HEK293 (cell line): Measurements from ENCODE around the gene CDCP2.

ENCODE experiments used
- CTCF ChIA-PET: fragments of 350-600 bp; formaldehyde crosslinking; extraction: SDS; loops from one replicate; lab custom pipeline; 2021; ENCODE audit warnings: antibody characterized with exemption; lab: Yijun Ruan, JAX
- POLR2A ChIA-PET: fragments of 300-600 bp; formaldehyde crosslinking; extraction: SDS; loops from one replicate; lab custom pipeline; 2020; ENCODE audit warnings: antibody characterized with exemption, inconsistent platforms; lab: Yijun Ruan, JAX
- H3K27ac ChIP-seq: fragments of 200-500 bp; sonication (Bioruptor generic); 2 replicates; pipeline ENCODE4 v1.5.1; 2014; ENCODE audit warnings: low read depth, low read length, control low read depth, inconsistent platforms; ENCODE audit errors: extremely low read depth
- H3K36me3 ChIP-seq, 2 experiments: fragments of 200-500 bp in 1 of 2; sonication (Bioruptor generic) in 1 of 2; 1 replicate in 1 of 2; 2 replicates in 1 of 2; pipeline ENCODE4 v1.5.1; 2014 to 2017; ENCODE audit warnings: inconsistent platforms in 2 of 2, low read length in 2 of 2; ENCODE audit not compliant: control insufficient read depth in 2 of 2, insufficient read depth in 1 of 2
- H3K4me1 ChIP-seq: fragments of 200-500 bp; sonication (Bioruptor generic); 2 replicates; pipeline ENCODE4 v1.5.1; 2014; ENCODE audit warnings: mild to moderate bottlenecking, low read length, inconsistent platforms; ENCODE audit not compliant: control insufficient read depth, insufficient read depth
- H3K4me3 ChIP-seq: 2 replicates; pipeline ENCODE4 v1.5.1; 2011; ENCODE audit warnings: low read depth, mild to moderate bottlenecking, control low read depth, low read length, moderate library complexity
- H3K9me3 ChIP-seq: fragments of 200-500 bp; sonication (Bioruptor generic); 2 replicates; pipeline ENCODE4 v1.5.1; 2014; ENCODE audit warnings: low read depth, low read length, inconsistent platforms; ENCODE audit not compliant: control insufficient read depth, insufficient read depth
- EGR2 ChIP-seq: fragments of 450-650 bp; formaldehyde crosslinking; IDR thresholded peaks from 2 replicates; pipeline ENCODE4 v1.5.1; 2016; ENCODE audit warnings: low read depth, missing biosample characterization, missing genetic modification characterization
- FEZF1 ChIP-seq: fragments of 450-650 bp; formaldehyde crosslinking; IDR thresholded peaks from 2 replicates; pipeline ENCODE4 v1.5.1; 2016; ENCODE audit warnings: missing biosample characterization, missing genetic modification characterization
- GLIS1 ChIP-seq: fragments of 450-650 bp; formaldehyde crosslinking; IDR thresholded peaks from 2 replicates; pipeline ENCODE4 v1.5.1; 2016; ENCODE audit warnings: missing biosample characterization, missing genetic modification characterization
- TRIM28 ChIP-seq: IDR thresholded peaks from 2 replicates; pipeline ENCODE4 v1.6.1; 2011; ENCODE audit warnings: low read length, control low read depth, borderline replicate concordance
- ZBTB20 ChIP-seq: fragments of 450-650 bp; formaldehyde crosslinking; IDR thresholded peaks from 2 replicates; pipeline ENCODE4 v1.5.1; 2016; ENCODE audit warnings: missing biosample characterization, missing genetic modification characterization
- ZBTB21 ChIP-seq: fragments of 450-650 bp; formaldehyde crosslinking; IDR thresholded peaks from 2 replicates; pipeline ENCODE4 v1.5.1; 2017; ENCODE audit warnings: missing biosample characterization, missing genetic modification characterization
- ZBTB7A ChIP-seq: fragments of 450-650 bp; formaldehyde crosslinking; IDR thresholded peaks from 2 replicates; pipeline ENCODE4 v1.5.1; 2016; ENCODE audit warnings: low read depth, missing biosample characterization, missing genetic modification characterization
- ZFHX2 ChIP-seq: fragments of 450-650 bp; formaldehyde crosslinking; conservative IDR thresholded peaks from 2 replicates; pipeline ENCODE4 v1.5.1; 2016; ENCODE audit warnings: missing biosample characterization, missing genetic modification characterization
- ZNF175 ChIP-seq: fragments of 450-650 bp; formaldehyde crosslinking; IDR thresholded peaks from 2 replicates; pipeline ENCODE4 v1.5.1; 2016; ENCODE audit warnings: missing biosample characterization, missing genetic modification characterization
- ZNF19 ChIP-seq: fragments of 450-650 bp; formaldehyde crosslinking; IDR thresholded peaks from 2 replicates; pipeline ENCODE4; 2016; ENCODE audit warnings: missing biosample characterization, missing genetic modification characterization, low read depth
- ZNF266 ChIP-seq: fragments of 450-650 bp; formaldehyde crosslinking; IDR thresholded peaks from 2 replicates; pipeline ENCODE4 v1.5.1; 2016; ENCODE audit warnings: missing biosample characterization, missing genetic modification characterization, low read depth
- ZNF341 ChIP-seq: fragments of 450-650 bp; formaldehyde crosslinking; IDR thresholded peaks from 2 replicates; pipeline ENCODE4; 2016; ENCODE audit warnings: low read depth, missing biosample characterization, missing genetic modification characterization
- ZNF391 ChIP-seq: fragments of 450-650 bp; formaldehyde crosslinking; IDR thresholded peaks from 2 replicates; pipeline ENCODE4 v1.5.1; 2016; ENCODE audit warnings: low read depth, missing biosample characterization, missing genetic modification characterization, borderline replicate concordance
- ZNF561 ChIP-seq: fragments of 450-650 bp; IDR thresholded peaks from 2 replicates; pipeline ENCODE4 v1.5.1; 2018; ENCODE audit warnings: missing biosample characterization, missing genetic modification characterization, borderline replicate concordance
- ZNF585B ChIP-seq: fragments of 450-650 bp; formaldehyde crosslinking; IDR thresholded peaks from 2 replicates; pipeline ENCODE4 v1.5.1; 2016; ENCODE audit warnings: missing biosample characterization, missing genetic modification characterization
- ZNF600 ChIP-seq: fragments of 450-650 bp; formaldehyde crosslinking; IDR thresholded peaks from 2 replicates; pipeline ENCODE4 v1.5.1; 2016; ENCODE audit warnings: missing biosample characterization, missing genetic modification characterization
- ZNF610 ChIP-seq: fragments of 450-650 bp; formaldehyde crosslinking; IDR thresholded peaks from 2 replicates; pipeline ENCODE4 v1.5.1; 2016; ENCODE audit warnings: missing biosample characterization, missing genetic modification characterization, borderline replicate concordance
- ZNF658 ChIP-seq: fragments of 450-650 bp; formaldehyde crosslinking; IDR thresholded peaks from 2 replicates; pipeline ENCODE4; 2016; ENCODE audit warnings: missing biosample characterization, missing genetic modification characterization
- ZNF670 ChIP-seq: fragments of 450-650 bp; formaldehyde crosslinking; IDR thresholded peaks from 2 replicates; pipeline ENCODE4 v1.5.1; 2016; ENCODE audit warnings: missing biosample characterization, missing genetic modification characterization, low read depth
- ZNF707 ChIP-seq: fragments of 450-650 bp; formaldehyde crosslinking; IDR thresholded peaks from 2 replicates; pipeline ENCODE4 v1.5.1; 2016; ENCODE audit warnings: missing biosample characterization, missing genetic modification characterization
- ZNF785 ChIP-seq: fragments of 450-650 bp; formaldehyde crosslinking; IDR thresholded peaks from 2 replicates; pipeline ENCODE4 v1.5.1; 2016; ENCODE audit warnings: missing biosample characterization, missing genetic modification characterization
- ZNF792 ChIP-seq: fragments of 450-650 bp; formaldehyde crosslinking; IDR thresholded peaks from 2 replicates; pipeline ENCODE4 v1.5.1; 2016; ENCODE audit warnings: missing biosample characterization, missing genetic modification characterization
- ZNF837 ChIP-seq: fragments of 450-650 bp; formaldehyde crosslinking; IDR thresholded peaks from 2 replicates; pipeline ENCODE4 v1.5.1; 2016; ENCODE audit warnings: missing biosample characterization, missing genetic modification characterization
- TF ChIP-seq, protein P1 (sequence below): fragments of 450-650 bp; formaldehyde crosslinking; IDR thresholded peaks from 2 replicates; pipeline ENCODE4 v1.5.1; 2016; ENCODE audit warnings: missing biosample characterization, missing genetic modification characterization
- TF ChIP-seq, protein P2 (sequence below): fragments of 450-650 bp; formaldehyde crosslinking; IDR thresholded peaks from 2 replicates; pipeline ENCODE4 v1.5.1; 2017; ENCODE audit warnings: missing biosample characterization, missing genetic modification characterization
- TF ChIP-seq, protein P3 (sequence below): fragments of 450-650 bp; formaldehyde crosslinking; IDR thresholded peaks from 2 replicates; pipeline ENCODE4 v1.5.1; 2016; ENCODE audit warnings: missing biosample characterization, missing genetic modification characterization

CDCP2 gene

DNA sequence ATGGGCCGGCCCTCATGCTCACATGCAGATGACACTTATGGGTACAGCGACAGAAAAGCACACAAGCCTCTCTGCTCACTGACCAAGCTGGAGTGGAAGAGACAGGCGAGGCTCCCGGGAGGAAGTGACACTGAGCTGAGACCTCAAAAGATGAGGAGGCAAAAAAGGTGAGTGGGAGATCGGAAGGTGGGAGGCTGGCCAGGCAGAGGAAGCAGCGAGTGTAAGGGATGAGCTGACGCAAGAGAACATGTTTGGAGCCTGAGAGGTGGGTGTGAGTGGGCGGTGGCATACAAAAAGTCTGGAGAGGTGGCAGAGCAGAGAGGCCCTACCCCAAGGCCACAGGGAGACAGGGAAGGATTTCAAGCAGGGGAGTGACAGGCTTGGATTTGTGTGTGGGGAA is 18.2 kb upstream of the CDCP2 start:
- Histone ChIP-seq H3K4me3 (no peak overlapping the region), H3K9me3 (no peaks in the 10 kb centered on the region), H3K27ac (no peak overlapping the region), H3K36me3 (peaks cover 0 to 18% of the 10 kb centered on the region in 2 experiments; a peak in 1 of 3 replicates), H3K4me1 (no peaks in the 10 kb centered on the region)
- ChIA-PET CTCF (interaction anchor here (4.2 kb wide), 1 partner anchor 10 kb away, joined by 20 read pairs; no protein-coding TSS in a partner anchor), POLR2A (interaction anchor here (0.5 kb wide), 1 partner anchor 355 kb away, joined by 5 read pairs; no protein-coding TSS in a partner anchor)
- TF ChIP-seq ZNF391: no peak
- no peak for TF ChIP-seq ZNF175 (tag by site-specific recombination)
- TF ChIP-seq ZNF341: no peak
- TF ChIP-seq ZNF585B (tag by site-specific recombination): no peak
- peak; percentile 100 for TF ChIP-seq ZFHX2
- no peak for TF ChIP-seq ZNF658 (tag by site-specific recombination)
- no peak for TF ChIP-seq GLIS1 (tag by site-specific recombination)
- no peak for TF ChIP-seq ZNF707 (tag by site-specific recombination)
- no peak for TF ChIP-seq ZNF19 (tag by site-specific recombination)
- TF ChIP-seq ZNF837 (tag by site-specific recombination): no peak
- no peak for TF ChIP-seq ZBTB21 (tag by site-specific recombination)
- no peak for TF ChIP-seq ZNF670 (tag by site-specific recombination)
- TF ChIP-seq ZNF600 (tag by site-specific recombination): peak; percentile 20; the same call in 1 of the 2 replicates
- TF ChIP-seq FEZF1: no peak
- no peak for TF ChIP-seq ZNF792 (tag by site-specific recombination)
- peak; percentile 100 for TF ChIP-seq EGR2 (tag by site-specific recombination)
- TF ChIP-seq, protein P1, sequence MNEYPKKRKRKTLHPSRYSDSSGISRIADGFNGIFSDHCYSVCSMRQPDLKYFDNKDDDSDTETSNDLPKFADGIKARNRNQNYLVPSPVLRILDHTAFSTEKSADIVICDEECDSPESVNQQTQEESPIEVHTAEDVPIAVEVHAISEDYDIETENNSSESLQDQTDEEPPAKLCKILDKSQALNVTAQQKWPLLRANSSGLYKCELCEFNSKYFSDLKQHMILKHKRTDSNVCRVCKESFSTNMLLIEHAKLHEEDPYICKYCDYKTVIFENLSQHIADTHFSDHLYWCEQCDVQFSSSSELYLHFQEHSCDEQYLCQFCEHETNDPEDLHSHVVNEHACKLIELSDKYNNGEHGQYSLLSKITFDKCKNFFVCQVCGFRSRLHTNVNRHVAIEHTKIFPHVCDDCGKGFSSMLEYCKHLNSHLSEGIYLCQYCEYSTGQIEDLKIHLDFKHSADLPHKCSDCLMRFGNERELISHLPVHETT (tag by site-specific recombination): no peak
- TF ChIP-seq, protein P2, sequence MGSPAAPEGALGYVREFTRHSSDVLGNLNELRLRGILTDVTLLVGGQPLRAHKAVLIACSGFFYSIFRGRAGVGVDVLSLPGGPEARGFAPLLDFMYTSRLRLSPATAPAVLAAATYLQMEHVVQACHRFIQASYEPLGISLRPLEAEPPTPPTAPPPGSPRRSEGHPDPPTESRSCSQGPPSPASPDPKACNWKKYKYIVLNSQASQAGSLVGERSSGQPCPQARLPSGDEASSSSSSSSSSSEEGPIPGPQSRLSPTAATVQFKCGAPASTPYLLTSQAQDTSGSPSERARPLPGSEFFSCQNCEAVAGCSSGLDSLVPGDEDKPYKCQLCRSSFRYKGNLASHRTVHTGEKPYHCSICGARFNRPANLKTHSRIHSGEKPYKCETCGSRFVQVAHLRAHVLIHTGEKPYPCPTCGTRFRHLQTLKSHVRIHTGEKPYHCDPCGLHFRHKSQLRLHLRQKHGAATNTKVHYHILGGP (tag by site-specific recombination): no peak
- no peak for TF ChIP-seq ZNF561
- no peak for TF ChIP-seq ZBTB20 (tag by site-specific recombination)
- no peak for TF ChIP-seq ZNF266 (tag by site-specific recombination)
- no peak for TF ChIP-seq ZNF610 (tag by site-specific recombination)
- TF ChIP-seq ZBTB7A (tag by site-specific recombination): no peak
- TF ChIP-seq, protein P3, sequence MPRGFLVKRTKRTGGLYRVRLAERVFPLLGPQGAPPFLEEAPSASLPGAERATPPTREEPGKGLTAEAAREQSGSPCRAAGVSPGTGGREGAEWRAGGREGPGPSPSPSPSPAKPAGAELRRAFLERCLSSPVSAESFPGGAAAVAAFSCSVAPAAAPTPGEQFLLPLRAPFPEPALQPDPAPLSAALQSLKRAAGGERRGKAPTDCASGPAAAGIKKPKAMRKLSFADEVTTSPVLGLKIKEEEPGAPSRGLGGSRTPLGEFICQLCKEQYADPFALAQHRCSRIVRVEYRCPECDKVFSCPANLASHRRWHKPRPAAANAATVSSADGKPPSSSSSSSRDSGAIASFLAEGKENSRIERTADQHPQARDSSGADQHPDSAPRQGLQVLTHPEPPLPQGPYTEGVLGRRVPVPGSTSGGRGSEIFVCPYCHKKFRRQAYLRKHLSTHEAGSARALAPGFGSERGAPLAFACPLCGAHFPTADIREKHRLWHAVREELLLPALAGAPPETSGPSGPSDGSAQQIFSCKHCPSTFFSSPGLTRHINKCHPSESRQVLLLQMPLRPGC (tag by site-specific recombination): no peak
- no peak for TF ChIP-seq ZNF785 (tag by site-specific recombination)
- TF ChIP-seq TRIM28: no peak
